HG02678 (cell line): ENCODE data around the gene BTBD6.
"Not testable (repeated sequence)": the region's sequence is repeated elsewhere in the genome, so short reads cannot be mapped to it uniquely, and the experiment has no call there.

ENCODE experiments used
- ATAC-seq: cut with Tn5 transposase; IDR thresholded peaks from one replicate; pipeline ENCODE4 v1.9.1; 2021; ENCODE audit warnings: mild to moderate bottlenecking, moderate library complexity; ENCODE audit not compliant: unreplicated experiment

BTBD6 gene

DNA sequence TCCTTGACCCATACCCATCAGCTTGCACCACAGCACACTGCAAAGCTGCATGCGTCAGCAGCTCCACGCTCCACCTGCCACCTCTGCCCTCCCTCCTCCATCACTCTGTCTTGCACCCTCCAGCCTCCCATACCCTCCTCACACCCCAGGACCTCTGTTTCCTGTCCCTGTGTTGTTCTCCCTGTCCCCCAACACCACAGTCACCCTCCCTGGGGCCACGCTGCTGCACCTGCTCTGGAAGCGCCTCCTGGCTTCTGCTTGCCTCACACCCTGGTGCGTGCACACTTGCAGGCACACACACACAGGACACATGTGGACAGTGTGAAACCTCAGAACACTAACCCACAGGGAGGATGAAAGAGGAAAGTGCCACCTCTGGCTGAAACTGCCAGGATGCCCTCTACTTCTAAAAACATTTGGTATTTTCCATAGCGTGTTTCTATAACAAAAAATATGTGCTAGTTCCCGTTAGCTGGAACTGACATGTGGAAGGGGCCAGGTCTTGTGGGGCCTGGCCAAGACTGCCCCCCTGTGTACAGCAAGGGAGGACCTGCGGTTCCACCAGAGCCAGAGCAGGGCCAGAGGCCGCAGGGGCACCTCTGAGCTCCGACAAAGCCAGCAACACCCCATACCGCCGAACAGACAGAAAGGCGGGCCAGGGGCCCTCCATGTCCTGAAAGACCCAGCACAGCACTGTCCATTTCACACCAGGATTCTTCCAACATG is 42.5 kb downstream of the BTBD6 start:
- no peak for ATAC-seq

DNA sequence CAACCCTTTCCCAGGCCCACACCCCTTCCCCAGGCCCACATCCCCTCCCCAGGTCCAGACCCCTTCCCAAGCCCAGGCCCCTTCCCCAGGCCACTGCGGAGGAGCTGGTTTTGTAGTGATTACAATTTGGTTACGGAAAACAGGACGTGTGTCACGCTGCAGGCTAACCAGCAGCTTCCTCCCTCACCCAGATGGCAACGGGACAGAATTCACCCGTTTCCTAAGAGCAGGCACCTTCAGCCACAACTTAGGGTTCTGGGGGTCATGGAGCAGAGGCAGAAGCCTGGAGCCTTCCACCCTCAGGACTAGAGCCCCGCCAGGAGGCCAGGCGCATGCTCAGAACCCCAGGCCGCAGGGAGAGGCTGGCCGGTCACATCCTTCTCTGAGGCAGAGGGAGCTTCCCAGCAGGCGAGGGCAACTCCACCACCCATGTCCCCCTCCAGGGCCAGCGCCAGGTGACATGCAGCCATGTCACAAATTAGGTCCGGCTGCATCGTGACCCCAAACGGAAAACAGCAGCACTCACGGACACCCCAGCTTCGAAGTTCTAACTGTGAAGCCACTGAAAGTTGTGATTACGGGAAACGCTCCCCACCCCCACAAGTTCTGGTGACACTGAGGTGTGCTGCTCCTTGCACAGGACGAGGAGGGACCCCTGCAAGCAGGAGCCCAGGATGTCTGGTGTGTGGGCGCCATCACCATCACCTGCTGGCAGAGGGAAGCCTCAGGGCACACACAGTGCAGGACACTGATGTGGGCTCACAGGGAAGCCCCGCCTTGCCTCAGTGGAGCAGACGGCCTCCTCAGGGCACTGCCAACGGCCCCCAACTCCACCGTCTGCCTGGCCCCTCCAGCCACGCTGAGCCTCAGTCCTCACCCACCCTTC is 44.7 kb downstream of the BTBD6 start:
- ATAC-seq = no peak

DNA sequence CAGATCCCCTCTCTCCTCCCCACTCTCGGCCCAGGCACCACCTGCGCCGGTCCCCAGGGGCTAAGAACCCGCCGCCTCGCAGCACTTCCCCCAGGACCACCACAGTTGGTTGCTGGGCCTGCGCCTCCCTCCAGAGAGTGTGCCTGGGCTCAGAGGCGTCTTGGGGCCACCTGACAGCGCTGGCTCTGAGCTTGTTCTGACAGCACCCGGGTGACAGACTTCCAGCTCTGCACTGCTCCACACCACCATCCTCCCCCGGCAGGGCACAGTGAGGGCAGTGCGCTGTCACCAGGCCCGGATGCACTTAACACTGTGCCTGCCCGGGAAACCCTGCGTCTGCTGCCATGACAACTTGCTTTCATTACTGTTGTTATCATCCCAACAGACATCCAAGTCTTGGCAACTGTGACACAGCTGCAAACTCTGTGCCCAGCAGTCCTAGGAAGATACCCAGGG is 45.8 kb downstream of the BTBD6 start:
- peak; percentile 59 for ATAC-seq

DNA sequence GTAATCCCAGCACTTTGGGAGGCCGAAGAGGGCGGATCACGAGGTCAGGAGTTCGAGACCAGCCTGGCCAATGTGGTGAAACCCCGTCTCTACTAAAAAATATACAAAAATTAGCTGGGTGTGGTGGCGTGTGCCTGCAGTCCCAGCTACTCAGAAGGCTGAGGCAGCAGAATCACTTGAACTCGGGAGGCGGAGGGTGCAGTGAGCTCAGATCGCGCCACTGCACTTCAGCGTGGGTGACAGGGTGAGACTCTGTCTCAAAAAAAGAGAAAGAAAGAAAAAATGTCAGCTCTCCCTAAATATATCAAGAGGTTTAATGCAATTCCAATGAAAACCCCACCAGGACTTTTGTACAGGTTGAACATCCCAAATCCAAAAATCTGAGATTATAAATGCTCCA is 49.0 kb downstream of the BTBD6 start:
- not testable (repeated sequence) for ATAC-seq

DNA sequence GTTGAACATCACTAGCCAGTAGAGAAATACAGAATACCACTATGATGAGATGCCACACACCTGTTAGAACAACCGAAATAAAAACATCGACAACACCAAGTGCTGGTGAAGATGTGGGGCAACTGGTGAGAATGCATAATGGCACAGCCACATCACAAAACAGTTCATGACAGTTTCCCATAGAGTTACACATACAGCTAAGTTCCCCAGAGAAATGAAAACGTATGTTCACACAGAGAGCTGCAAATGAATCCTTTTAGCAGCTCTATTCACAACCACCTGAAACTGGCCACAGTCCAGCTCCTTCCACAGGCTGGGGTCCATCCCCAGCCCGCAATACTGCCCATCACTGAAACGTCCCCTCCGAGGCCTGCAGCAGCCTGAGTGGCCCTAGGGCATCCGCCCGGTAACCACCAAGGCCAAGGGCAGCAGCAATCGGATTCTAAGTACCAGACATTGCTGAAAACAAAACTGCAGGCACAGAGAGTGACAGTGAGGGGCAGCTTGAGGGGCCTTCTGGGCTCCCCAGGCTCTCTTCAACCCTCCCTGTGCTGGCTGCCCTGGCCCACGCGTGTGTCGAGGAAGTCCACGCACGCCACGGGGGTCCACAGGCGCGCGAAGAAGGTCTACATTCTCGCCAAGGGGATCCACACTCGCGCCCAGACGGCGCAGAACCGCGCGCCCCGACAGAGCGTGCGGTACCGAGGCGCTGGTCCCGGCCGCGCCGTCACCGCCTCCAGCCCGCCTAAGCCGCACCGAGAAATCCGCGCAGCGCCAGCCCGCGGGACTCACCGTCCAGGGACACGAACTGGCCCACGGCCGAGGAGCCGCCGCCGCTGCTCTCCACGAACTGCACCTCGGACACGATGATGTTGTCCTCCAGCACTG is 51.6 kb downstream of the BTBD6 start:
- peak; percentile 3 for ATAC-seq
